ENCODE data around the gene ELP6. TPM values are rescaled to one million over a fixed set of nuclear protein-coding genes. Genes with fewer than 3 reads are reported as not detected.
A peak's percentile ranks its signal among the peaks of the same experiment; 100 is the strongest.

Gene ELP6
- total and polyA plus RNA-seq, 2 experiments from 2014 or later = 34.4 to 37.3 TPM

DNA sequence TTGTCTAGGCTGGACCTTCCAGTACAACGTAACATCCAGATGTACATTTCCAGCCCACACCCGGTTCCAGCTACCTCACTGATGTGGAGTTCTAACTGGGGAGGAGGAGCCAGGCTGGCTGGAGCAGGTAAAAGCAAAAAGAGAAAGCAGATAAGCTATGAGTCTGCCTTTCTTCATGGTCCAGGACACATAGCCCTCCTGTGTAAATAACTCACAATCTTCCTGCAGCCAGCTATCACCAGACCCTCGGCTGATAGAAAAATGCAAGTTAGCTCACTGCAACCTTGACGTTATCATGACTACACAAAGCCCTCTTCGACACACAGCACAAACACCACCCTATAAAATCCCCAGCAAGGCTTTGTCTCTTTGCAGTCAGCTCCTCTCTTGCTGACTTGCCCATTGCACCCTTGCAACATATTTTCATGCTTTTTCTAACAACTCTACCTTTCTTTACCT lies 20.5 kb upstream of the ELP6 start:
- Histone ChIP-seq H3K9me2 (replicated peaks; ENCODE audit: insufficient read depth) (no peaks in the 10 kb centered on the region), H3K4me3 (no peak overlapping the region), H4K20me1 (ENCODE audit: insufficient read depth, poor library complexity, severe bottlenecking) (no peaks in the 10 kb centered on the region), H2AFZ (no peak overlapping the region), H3K79me2 (no peaks in the 10 kb centered on the region), H3K4me2 (no peak overlapping the region), H3K27ac (peak overlapping the region; percentile 47), H3K9me3 (ENCODE audit: low read depth) (no peaks in the 10 kb centered on the region), H3K4me1 (ENCODE audit: insufficient read depth) (no peaks in the 10 kb centered on the region), H3K27me3 (no peaks in the 10 kb centered on the region), H3K36me3 (replicated peaks; ENCODE audit: insufficient read depth, low read depth) (no peaks in the 10 kb centered on the region)
- DNase-seq (ENCODE audit: low spot score) = peak; percentile 48
- no peak for TF ChIP-seq EZH2phosphoT487 (IDR thresholded peaks at IDR 0.05; ENCODE audit: low read depth, severe bottlenecking, unreplicated experiment)
- 35% methylated on average over 5 of the region's 5 CpGs for WGBS (ENCODE audit: low lambda C conversion rate, missing lambda C conversion rate)

DNA sequence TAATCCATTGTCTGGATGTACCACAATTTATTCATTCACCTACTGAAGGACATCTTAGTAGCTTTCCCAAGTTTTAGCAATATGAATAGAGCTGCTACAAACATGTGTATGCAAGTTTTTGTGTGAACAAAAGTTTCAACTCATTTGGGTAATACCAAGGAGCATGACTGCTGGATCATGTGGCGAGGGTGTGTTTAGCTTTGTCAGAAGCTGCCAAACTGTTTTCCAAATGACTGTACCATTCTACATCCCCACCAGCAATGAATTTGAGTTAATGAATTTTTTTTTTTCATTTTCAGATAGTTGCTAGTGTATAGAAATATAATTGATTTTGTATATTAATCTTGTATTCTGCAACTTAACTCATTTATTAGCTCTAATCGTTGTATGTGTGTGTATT lies 20.0 kb upstream of the ELP6 start:
- no peaks in the 10 kb centered on the region for H4K20me1 ChIP-seq (ENCODE audit: insufficient read depth, poor library complexity, severe bottlenecking)
- TF ChIP-seq, protein P1, sequence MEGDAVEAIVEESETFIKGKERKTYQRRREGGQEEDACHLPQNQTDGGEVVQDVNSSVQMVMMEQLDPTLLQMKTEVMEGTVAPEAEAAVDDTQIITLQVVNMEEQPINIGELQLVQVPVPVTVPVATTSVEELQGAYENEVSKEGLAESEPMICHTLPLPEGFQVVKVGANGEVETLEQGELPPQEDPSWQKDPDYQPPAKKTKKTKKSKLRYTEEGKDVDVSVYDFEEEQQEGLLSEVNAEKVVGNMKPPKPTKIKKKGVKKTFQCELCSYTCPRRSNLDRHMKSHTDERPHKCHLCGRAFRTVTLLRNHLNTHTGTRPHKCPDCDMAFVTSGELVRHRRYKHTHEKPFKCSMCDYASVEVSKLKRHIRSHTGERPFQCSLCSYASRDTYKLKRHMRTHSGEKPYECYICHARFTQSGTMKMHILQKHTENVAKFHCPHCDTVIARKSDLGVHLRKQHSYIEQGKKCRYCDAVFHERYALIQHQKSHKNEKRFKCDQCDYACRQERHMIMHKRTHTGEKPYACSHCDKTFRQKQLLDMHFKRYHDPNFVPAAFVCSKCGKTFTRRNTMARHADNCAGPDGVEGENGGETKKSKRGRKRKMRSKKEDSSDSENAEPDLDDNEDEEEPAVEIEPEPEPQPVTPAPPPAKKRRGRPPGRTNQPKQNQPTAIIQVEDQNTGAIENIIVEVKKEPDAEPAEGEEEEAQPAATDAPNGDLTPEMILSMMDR (IDR thresholded peaks at IDR 0.05; ENCODE audit: poor library complexity) = no peak
- TF ChIP-seq EZH2 (IDR thresholded peaks at IDR 0.05; ENCODE audit: borderline replicate concordance) = no peak
- H3K27me3 ChIP-seq = no peaks in the 10 kb centered on the region
- no peaks in the 10 kb centered on the region for H3K36me3 ChIP-seq (replicated peaks; ENCODE audit: insufficient read depth, low read depth)
- DNase-seq (ENCODE audit: low spot score) = no peak
- H2AFZ ChIP-seq = no peak overlapping the region
- no peaks in the 10 kb centered on the region for H3K4me1 ChIP-seq (ENCODE audit: insufficient read depth)
- H3K9me2 ChIP-seq (replicated peaks; ENCODE audit: insufficient read depth) = no peaks in the 10 kb centered on the region
- no peak overlapping the region for H3K27ac ChIP-seq
- H3K4me3 ChIP-seq = no peak overlapping the region
- no peaks in the 10 kb centered on the region for H3K9me3 ChIP-seq (ENCODE audit: low read depth)
- H3K79me2 ChIP-seq = no peaks in the 10 kb centered on the region
- WGBS (ENCODE audit: low lambda C conversion rate, missing lambda C conversion rate) = 97% methylated on average over 2 of the region's 2 CpGs
- H3K4me2 ChIP-seq = no peak overlapping the region

DNA sequence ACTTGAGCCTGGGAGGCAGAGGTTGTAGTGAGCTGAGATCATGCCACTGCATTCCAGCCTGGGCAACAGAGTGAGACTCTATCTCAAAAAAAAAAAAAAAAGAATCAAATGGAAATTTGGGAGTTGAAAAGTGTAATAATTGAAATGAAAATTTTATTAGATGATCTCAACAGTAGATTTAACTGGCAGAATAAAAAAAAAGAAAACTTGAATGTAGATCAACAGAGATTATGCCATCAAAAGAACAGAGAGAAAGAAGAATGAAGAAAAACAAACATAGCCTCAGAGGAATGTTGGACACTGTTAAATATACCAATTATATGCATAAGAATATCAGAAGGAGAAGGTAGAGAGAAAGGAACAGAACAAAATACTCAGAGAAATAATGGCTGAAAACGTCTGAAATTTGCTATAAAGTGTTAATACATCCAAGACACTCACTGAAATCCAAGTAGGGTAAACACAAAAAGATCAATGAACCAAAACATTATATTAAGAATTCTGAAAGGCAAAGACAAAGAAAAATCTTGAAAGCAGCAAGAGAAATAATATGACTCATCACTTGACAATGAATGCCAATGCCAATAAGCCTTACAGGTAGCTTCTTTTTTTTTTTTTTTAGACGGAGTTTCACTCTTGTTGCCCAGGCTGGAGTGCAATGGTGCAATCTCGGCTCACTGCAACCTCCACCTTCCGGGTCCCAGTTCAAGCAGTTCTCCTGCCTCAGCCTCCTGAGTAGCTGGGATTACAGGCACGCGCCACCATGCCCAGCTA lies 14.6 kb upstream of the ELP6 start:
- WGBS (ENCODE audit: low lambda C conversion rate, missing lambda C conversion rate) = 81% methylated on average over 6 of the region's 6 CpGs

DNA sequence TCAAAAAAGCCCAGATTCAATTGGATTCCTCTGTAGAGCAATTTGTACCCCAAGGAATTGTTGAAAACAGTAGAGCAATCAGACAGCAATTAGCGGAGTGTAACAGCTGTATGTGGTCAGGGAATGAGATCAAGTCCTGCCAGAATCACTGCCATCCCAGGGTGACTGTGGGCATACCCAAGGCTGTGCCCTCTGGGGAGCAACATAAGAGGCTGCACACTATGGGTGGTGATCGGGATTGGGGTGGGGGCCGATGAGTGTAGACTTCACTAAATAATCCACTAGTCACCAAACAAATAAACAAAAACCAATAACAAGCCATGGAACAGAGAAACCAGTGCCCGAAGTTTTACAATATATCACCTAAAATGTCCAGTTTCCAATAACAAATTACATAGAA lies 12.1 kb upstream of the ELP6 start:
- H2AFZ ChIP-seq = no peak overlapping the region
- H3K9me3 ChIP-seq (ENCODE audit: low read depth) = no peaks in the 10 kb centered on the region
- no peaks in the 10 kb centered on the region for H3K9me2 ChIP-seq (replicated peaks; ENCODE audit: insufficient read depth)
- no peaks in the 10 kb centered on the region for H4K20me1 ChIP-seq (ENCODE audit: insufficient read depth, poor library complexity, severe bottlenecking)
- TF ChIP-seq, protein P1 (IDR thresholded peaks at IDR 0.05; ENCODE audit: poor library complexity) = no peak
- TF ChIP-seq EZH2phosphoT487 (IDR thresholded peaks at IDR 0.05; ENCODE audit: low read depth, severe bottlenecking, unreplicated experiment) (no peak), EZH2 (IDR thresholded peaks at IDR 0.05; ENCODE audit: borderline replicate concordance) (no peak)
- no peak for DNase-seq (ENCODE audit: low spot score)
- WGBS (ENCODE audit: low lambda C conversion rate, missing lambda C conversion rate) = 96% methylated on average over 4 of the region's 4 CpGs
- no peak overlapping the region for H3K27ac ChIP-seq
- H3K4me2 ChIP-seq = no peak overlapping the region
- H3K36me3 ChIP-seq (replicated peaks; ENCODE audit: insufficient read depth, low read depth) = no peaks in the 10 kb centered on the region
- H3K4me1 ChIP-seq (ENCODE audit: insufficient read depth) = no peaks in the 10 kb centered on the region
- H3K79me2 ChIP-seq = no peaks in the 10 kb centered on the region
- H3K4me3 ChIP-seq = no peak overlapping the region
- no peaks in the 10 kb centered on the region for H3K27me3 ChIP-seq

More for the DNA sequence above, 14.6 kb upstream of the ELP6 start:
- no peaks in the 10 kb centered on the region for H3K36me3 ChIP-seq (replicated peaks; ENCODE audit: insufficient read depth, low read depth)
- no peaks in the 10 kb centered on the region for H3K9me3 ChIP-seq (ENCODE audit: low read depth)
- H3K27me3 ChIP-seq = no peaks in the 10 kb centered on the region
- no peak overlapping the region for H3K4me3 ChIP-seq
- H3K79me2 ChIP-seq = no peaks in the 10 kb centered on the region
- no peak overlapping the region for H2AFZ ChIP-seq
- no peaks in the 10 kb centered on the region for H3K4me1 ChIP-seq (ENCODE audit: insufficient read depth)
- no peak for TF ChIP-seq EZH2phosphoT487 (IDR thresholded peaks at IDR 0.05; ENCODE audit: low read depth, severe bottlenecking, unreplicated experiment)
- TF ChIP-seq, protein P1 (IDR thresholded peaks at IDR 0.05; ENCODE audit: poor library complexity) = no peak
- no peak for TF ChIP-seq EZH2 (IDR thresholded peaks at IDR 0.05; ENCODE audit: borderline replicate concordance)
- no peaks in the 10 kb centered on the region for H4K20me1 ChIP-seq (ENCODE audit: insufficient read depth, poor library complexity, severe bottlenecking)
- no peak overlapping the region for H3K27ac ChIP-seq
- no peak overlapping the region for H3K4me2 ChIP-seq
- no peaks in the 10 kb centered on the region for H3K9me2 ChIP-seq (replicated peaks; ENCODE audit: insufficient read depth)
- no peak for DNase-seq (ENCODE audit: low spot score)
